HepG2 (cell line): ENCODE data around the gene CUL4B.

Experiments
- EZH2 ChIP-seq: conservative IDR thresholded peaks from 2 replicates; pipeline ENCODE4 v1.6.1; 2012; ENCODE audit warnings: mild to moderate bottlenecking, low read depth, low read length, moderate library complexity
- ISL2 ChIP-seq: sonication (generic); formaldehyde crosslinking; IDR thresholded peaks from 2 replicates; pipeline ENCODE4 v1.5.0; 2020; ENCODE audit warnings: missing genetic modification reagents

DNA sequence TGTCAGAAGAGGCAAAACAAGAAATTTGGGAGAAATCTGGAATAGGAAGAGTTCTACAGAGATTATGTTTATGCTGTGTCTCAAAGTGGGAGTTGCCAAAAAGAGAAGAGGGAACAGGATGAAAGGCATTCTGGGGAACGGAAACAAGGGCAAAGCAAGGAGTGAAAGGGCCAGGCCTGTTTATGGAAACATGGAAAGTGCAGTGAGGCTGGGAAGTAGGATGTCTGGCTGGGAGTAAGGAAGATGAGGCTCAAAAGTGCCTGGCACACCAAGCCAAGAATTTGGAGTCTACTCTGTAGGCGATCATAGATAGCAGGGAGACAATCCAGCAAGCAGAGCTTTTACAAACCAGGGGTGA, 1.8 kb upstream of the CUL4B start:
- TF ChIP-seq ISL2 (CRISPR knock-in tag), result no peak
- TF ChIP-seq EZH2, result no peak
